ENCODE data around the gene TOPAZ1. TPM values are rescaled to one million over a fixed set of nuclear protein-coding genes. Genes with fewer than 3 reads are reported as not detected.

TOPAZ1 gene
- total and polyA plus RNA-seq, 2 of the 4 experiments (the other 2 are of a cell fraction): not detected

GRCh38 chr3:44238889-44239288, 2.8 kb upstream of the TOPAZ1 start:
- DNase-seq: no peak
- no peak for ATAC-seq (ENCODE audit: low read depth)
- no CpG with 5 or more reads among the region's 2 CpGs for WGBS, 2 experiments (ENCODE audit: extremely low coverage in 2 of 2, insufficient read length in 1 of 2)

More at GRCh38 chr3:44238889-44239288, 2.8 kb upstream of the TOPAZ1 start:
- no TSS peak for BruUV-seq (replicated peaks)
- no peaks in the 10 kb centered on the region for H3K9me3 ChIP-seq (ENCODE audit: control insufficient read depth, insufficient read depth, low read length)
- no peak overlapping the region for H4K91ac ChIP-seq (ENCODE audit: insufficient read depth, low read depth, low read length)
- in situ Hi-C loops (cut with MboI; ENCODE audit: low sequenced_read_pairs): no loop called here
- H3K79me1 ChIP-seq (ENCODE audit: low read depth in 1 of 2, low read length in 2 of 2): no peaks in the 10 kb centered on the region
- no peaks in the 10 kb centered on the region for H3K4me1 ChIP-seq (ENCODE audit: control insufficient read depth, insufficient read depth, low read length)
- no peak overlapping the region for H2AFZ ChIP-seq (replicated peaks; ENCODE audit: low read length, poor library complexity)
- dilution Hi-C loops (cut with HindIII; ENCODE audit: low sequenced_read_pairs, unreplicated experiment): no loop called here
- H3K27ac ChIP-seq (ENCODE audit: insufficient read depth, low read length): no peak overlapping the region
- no peak overlapping the region for H3K14ac ChIP-seq (replicated peaks; ENCODE audit: low read depth, low read length)
- ChIA-PET CTCF (no interaction called here), POLR2A (ENCODE audit: unreplicated experiment) (no interaction called here)
- H3K56ac ChIP-seq (ENCODE audit: extremely low read depth, insufficient read depth, low read length): no peak overlapping the region
- H2BK5ac ChIP-seq (ENCODE audit: low read depth, low read length, poor library complexity, severe bottlenecking): no peak overlapping the region
- TF ChIP-seq MXI1 (IDR thresholded peaks at IDR 0.05; ENCODE audit: borderline replicate concordance, low read depth, low read length) (no peak), CEBPB (IDR thresholded peaks at IDR 0.05; ENCODE audit: low read depth, low read length) (no peak), CTCF (conservative IDR thresholded peaks at IDR 0.05; ENCODE audit: low read depth, low read length) (no peak), POLR2A (IDR thresholded peaks at IDR 0.05; ENCODE audit: low read depth, low read length) (no peak), RFX5 (IDR thresholded peaks at IDR 0.05; ENCODE audit: low read depth, low read length) (no peak), RCOR1 (IDR thresholded peaks at IDR 0.05; ENCODE audit: insufficient replicate concordance, low read length) (no peak), RAD21 (IDR thresholded peaks at IDR 0.05; ENCODE audit: low read length) (no peak), FOS (IDR thresholded peaks at IDR 0.05; ENCODE audit: low read depth, low read length) (no peak), SMC3 (IDR thresholded peaks at IDR 0.05; ENCODE audit: low read depth, low read length) (no peak), MAFK (IDR thresholded peaks at IDR 0.05; ENCODE audit: low read depth, low read length) (no peak), CHD1 (IDR thresholded peaks at IDR 0.05; ENCODE audit: low read depth, low read length) (no peak), NFE2L2 (IDR thresholded peaks at IDR 0.05; ENCODE audit: low read depth, low read length) (no peak), ELK1 (IDR thresholded peaks at IDR 0.05; ENCODE audit: borderline replicate concordance, low read depth, low read length) (no peak), MAZ (IDR thresholded peaks at IDR 0.05; ENCODE audit: borderline replicate concordance, low read depth, low read length) (no peak), BHLHE40 (IDR thresholded peaks at IDR 0.05; ENCODE audit: low read depth, low read length) (no peak), USF2 (IDR thresholded peaks at IDR 0.05; ENCODE audit: low read depth, low read length) (no peak)
- no peaks in the 10 kb centered on the region for H3K36me3 ChIP-seq (ENCODE audit: control insufficient read depth, insufficient read depth, low read length)
- H3K4me2 ChIP-seq (ENCODE audit: low read depth, low read length): no peak overlapping the region
- H3K9me1 ChIP-seq (ENCODE audit: insufficient read depth, low read length): no peaks in the 10 kb centered on the region
- H3K18ac ChIP-seq (ENCODE audit: low read depth, low read length): no peak overlapping the region
- H3K23ac ChIP-seq (ENCODE audit: low read depth, low read length): no peak overlapping the region
- no peak overlapping the region for H4K8ac ChIP-seq (ENCODE audit: low read depth in 2 of 2, low read length in 2 of 2)
- no peak overlapping the region for H2BK120ac ChIP-seq (ENCODE audit: low read depth, low read length)
- no peaks in the 10 kb centered on the region for H4K20me1 ChIP-seq (ENCODE audit: insufficient read depth, low read length)
- intact Hi-C loops (cut with micrococcal nuclease): no loop called here
- no peak overlapping the region for H2AK9ac ChIP-seq (replicated peaks; ENCODE audit: low read depth, low read length, poor library complexity)
- H2AK5ac ChIP-seq (ENCODE audit: low read depth, low read length): no peak overlapping the region
- no peaks in the 10 kb centered on the region for H3K27me3 ChIP-seq (ENCODE audit: control insufficient read depth, insufficient read depth, low read length)
- no peak overlapping the region for H4K5ac ChIP-seq (ENCODE audit: low read depth, low read length)
- H3K4ac ChIP-seq (ENCODE audit: low read depth, low read length): no peak overlapping the region
- H3K4me3 ChIP-seq (ENCODE audit: insufficient read depth, low read depth, low read length): no peak overlapping the region
- no peak overlapping the region for H2BK15ac ChIP-seq (ENCODE audit: low read depth, low read length)
- no peak overlapping the region for H3K9ac ChIP-seq (ENCODE audit: low read depth, low read length)
- H2BK20ac ChIP-seq (ENCODE audit: low read depth, low read length): no peak overlapping the region

Measured in IMR-90 (cell line).